Mononuclear cell (primary cell): ENCODE results near the gene EGF. TPM values are rescaled to one million over a fixed set of nuclear protein-coding genes. Genes with fewer than 3 reads are reported as not detected.
"Not testable (repeated sequence)": the region's sequence is repeated elsewhere in the genome, so short reads cannot be mapped to it uniquely, and the experiment has no call there.

Experiments used
- H3K27me3 ChIP-seq: 2 replicates; pipeline ENCODE4 v1.6.0; 2011; ENCODE audit warnings: low read length, control low read depth; ENCODE audit not compliant: insufficient read depth
- H3K4me1 ChIP-seq: 2 replicates; pipeline ENCODE4 v1.5.1; 2011; ENCODE audit warnings: mild to moderate bottlenecking, low read length, control low read depth; ENCODE audit not compliant: insufficient read depth
- H3K4me3 ChIP-seq: 2 replicates; pipeline ENCODE4 v1.5.1; 2011; ENCODE audit warnings: mild to moderate bottlenecking, low read length, moderate library complexity
- H3K9me3 ChIP-seq: 2 replicates; pipeline ENCODE4 v1.5.1; 2011; ENCODE audit warnings: low read depth, mild to moderate bottlenecking, control low read depth, low read length
- total RNA-seq: library from RNA; depleted of rRNA; stranded (reverse); fragments of >200 nt; gene quantifications from one replicate; pipeline ENCODE4 v1.2.3, GENCODE V29; 2012

Gene EGF
- total RNA-seq, 1 donor, result 7.5 TPM

DNA sequence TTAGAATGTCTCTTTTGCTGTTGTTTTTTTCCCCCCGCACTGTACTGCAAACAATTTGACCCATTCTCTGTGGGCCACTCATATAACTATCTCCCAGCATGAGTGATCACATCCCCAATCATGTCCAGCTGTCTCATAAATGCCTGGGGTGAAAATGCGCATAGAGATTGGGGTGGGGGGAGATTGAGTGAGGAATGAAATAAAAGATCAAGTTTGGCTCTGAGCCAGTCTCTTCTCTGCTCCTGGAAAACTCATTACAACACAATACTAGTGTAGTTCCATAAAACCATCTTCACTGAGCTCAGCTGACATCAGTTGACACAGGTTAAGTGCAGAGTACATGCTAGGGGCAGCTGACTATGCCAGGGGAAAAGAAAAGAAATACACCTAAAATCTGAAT, 96.9 kb downstream of the EGF start:
- Histone ChIP-seq H3K27me3 (peaks cover 9% of the 10 kb centered on the region), H3K4me1 (no peaks in the 10 kb centered on the region), H3K4me3 (no peak overlapping the region), H3K9me3 (no peaks in the 10 kb centered on the region)

DNA sequence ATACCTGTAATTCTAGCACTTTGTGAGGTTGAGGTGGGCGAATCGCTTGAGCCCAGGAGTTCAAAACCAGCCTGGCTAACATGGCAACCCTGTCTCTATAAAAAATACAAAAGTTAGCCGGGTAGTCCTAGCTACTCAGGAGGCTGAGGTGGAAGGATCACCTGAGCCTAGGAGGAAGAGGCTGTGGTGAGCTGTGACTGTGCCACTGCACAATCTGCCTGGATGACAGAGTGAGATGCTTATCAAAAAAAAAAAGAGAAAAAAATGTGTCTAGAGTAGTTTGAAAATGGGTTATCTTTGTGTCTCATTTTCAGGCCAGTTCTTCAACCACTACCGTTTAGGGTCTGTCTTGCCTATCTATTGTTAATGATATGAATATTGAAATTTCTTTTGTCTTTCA, 98.1 kb downstream of the EGF start:
- Histone ChIP-seq H3K9me3 (no peaks in the 10 kb centered on the region), H3K27me3 (peaks cover 9% of the 10 kb centered on the region), H3K4me3 (no peak overlapping the region), H3K4me1 (no peaks in the 10 kb centered on the region)

DNA sequence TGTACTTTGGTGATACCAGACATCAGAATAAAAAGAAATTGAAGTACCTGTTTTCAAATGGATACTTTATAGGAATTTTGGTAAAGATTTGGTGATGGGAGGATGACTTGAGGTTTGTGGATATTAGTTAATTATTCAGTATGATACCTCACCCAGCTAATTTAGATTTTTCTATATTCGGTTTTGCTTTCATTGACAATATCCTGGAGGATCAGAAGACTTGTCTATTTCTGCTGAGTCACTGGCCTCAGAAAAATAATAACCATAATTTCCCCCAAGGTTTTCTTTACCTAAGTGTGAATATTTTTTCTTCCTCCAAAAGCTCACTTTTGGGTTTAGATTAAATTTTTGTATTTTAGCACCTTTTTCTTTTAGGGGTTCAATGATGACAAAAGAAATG, 100.2 kb downstream of the EGF start:
- Histone ChIP-seq H3K27me3 (peaks cover 9% of the 10 kb centered on the region), H3K4me3 (no peak overlapping the region), H3K9me3 (no peaks in the 10 kb centered on the region), H3K4me1 (no peaks in the 10 kb centered on the region)

DNA sequence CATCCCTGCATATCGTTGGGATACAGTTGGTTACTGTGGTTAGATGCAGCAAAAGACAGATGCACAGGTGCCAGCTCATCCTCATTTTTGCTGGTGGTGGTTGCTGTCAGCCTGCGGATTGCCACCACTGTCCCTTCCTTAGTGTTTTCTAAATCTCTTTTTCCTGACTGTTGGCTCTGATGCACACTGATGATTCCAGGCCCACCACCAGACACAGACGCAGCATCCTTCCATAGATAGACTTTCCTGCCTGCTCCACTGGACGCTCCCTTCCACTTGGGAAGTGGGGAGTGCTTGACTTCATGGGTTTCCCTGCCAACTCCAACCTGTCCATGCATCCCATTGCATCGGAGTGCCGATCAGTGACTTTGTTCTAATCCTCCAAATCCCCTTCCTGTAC, 101.5 kb downstream of the EGF start:
- peaks cover 9% of the 10 kb centered on the region for H3K27me3 ChIP-seq
- no peaks in the 10 kb centered on the region for H3K4me1 ChIP-seq
- no peaks in the 10 kb centered on the region for H3K9me3 ChIP-seq
- no peak overlapping the region for H3K4me3 ChIP-seq

DNA sequence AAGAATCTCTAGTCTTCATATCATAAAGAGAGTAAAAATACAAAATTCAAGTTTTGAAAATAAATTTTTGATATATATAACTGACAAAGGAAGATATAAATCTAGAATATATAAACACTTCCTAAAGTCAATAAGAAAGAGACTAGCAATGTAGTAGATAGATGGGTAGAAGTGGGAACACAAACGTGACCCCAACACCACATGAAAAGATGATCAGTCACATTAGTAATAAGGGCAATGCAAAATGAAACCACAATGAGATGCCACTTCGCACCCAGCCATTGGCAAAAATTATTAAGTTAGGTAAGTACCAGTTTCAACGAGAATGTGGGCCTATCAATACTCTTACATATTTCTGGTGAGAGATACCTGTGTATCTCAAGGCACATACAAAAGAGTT, 106.5 kb downstream of the EGF start:
- Histone ChIP-seq H3K9me3 (no peaks in the 10 kb centered on the region), H3K4me3 (no peak overlapping the region), H3K27me3 (peaks cover 11% of the 10 kb centered on the region), H3K4me1 (no peaks in the 10 kb centered on the region)

DNA sequence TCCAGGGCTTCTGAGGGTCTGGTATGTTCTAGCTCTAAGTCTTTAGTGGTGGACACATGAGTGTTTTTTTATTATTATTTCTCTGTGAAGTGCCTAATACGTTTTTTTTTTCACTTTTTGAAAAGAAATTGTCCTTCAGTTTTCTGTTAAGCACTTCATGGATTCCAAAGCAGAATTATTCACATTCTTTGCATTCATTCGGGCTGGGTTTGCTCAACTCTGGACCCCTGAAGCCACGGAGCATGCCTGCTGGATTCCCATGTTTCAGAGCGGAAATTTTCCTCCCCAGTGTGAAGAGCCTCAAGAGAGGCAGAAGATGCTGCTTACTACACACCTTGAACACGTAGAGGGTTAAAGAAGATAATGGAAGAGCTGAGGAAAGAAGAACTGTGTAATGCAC, 107.5 kb downstream of the EGF start:
- Histone ChIP-seq H3K4me3 (no peak overlapping the region), H3K4me1 (no peaks in the 10 kb centered on the region), H3K9me3 (no peaks in the 10 kb centered on the region), H3K27me3 (peaks cover 13% of the 10 kb centered on the region)

DNA sequence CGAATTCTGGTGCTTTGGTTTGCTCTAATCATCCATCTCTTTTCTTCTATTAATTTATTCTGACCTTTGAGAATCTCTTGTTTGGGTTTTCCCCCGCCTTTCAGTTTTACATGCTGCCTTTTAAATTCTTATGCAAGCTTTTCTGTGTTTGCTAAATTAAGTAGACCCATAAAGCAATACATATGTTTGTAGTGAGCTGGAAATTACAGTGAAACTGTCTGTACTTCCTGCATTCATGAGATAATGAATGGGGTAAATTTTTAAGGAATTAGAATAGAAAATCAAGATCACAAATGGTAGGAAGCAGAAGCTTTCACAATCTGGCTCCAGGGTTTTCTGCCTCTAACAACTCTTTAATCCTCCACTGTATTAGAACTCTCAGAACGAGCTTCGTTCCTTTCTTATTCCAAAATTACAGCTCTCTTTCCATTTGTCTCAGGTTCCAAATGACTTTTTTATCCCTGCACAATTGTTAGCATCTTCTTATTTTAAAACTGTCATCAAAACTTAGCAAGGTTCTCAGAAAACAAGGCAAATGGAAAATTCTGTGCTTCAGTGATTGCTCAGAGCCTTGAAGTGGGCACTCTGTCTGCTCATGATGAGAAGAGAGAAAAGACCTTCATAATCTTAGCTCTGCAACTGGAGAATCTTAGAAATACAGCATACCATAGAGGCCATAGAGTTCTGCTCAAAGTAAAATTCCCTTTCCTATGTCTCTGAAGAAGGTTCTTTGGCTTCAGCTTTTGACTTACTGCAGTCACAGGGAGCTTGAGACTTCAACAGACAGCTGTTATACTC, 108.2 kb downstream of the EGF start:
- H3K27me3 ChIP-seq, result peaks cover 15% of the 10 kb centered on the region
- H3K4me3 ChIP-seq, result no peak overlapping the region
- H3K9me3 ChIP-seq, result no peaks in the 10 kb centered on the region
- no peaks in the 10 kb centered on the region for H3K4me1 ChIP-seq

DNA sequence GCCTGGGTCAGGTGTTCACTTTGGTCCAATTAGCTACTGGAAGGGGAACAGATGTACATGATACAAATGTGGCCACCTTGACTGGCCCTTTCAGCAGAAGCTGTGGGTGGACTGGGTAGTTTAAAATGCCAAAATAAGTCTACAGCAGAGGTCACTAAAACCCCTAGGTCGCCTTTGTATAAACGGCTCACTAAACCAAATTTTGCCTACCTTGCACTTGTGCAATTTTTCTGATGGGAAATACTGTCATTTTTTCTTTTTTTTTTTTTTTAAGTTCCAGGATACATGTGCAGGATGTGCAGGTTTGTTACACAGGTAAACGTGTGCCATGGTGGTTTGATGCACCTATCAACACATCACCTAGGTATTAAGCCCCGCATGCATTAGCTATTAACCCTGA, 109.8 kb downstream of the EGF start:
- H3K4me1 ChIP-seq, result no peaks in the 10 kb centered on the region
- H3K4me3 ChIP-seq, result no peak overlapping the region
- peaks cover 30% of the 10 kb centered on the region for H3K27me3 ChIP-seq
- H3K9me3 ChIP-seq, result no peaks in the 10 kb centered on the region

DNA sequence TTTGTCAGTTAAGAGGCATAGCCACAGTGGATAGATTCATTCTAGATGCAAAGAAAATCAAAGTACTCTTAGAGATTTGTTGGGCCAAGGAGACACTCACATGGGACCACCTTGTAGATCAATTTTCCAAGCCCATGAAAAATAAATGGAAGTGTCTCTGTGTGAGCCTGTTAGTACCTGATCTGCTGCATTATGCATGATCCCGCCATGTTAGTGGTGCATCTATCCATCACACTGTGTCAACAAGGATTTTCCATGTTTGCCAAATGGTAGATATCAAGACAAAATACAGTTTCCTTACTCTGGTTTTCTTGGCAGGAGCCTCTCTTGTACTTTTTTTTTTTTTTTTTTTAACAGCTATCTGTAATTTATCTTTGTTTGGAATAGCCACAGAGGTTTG, 112.4 kb downstream of the EGF start:
- Histone ChIP-seq H3K4me1 (no peaks in the 10 kb centered on the region), H3K9me3 (no peaks in the 10 kb centered on the region), H3K27me3 (peaks cover 47% of the 10 kb centered on the region), H3K4me3 (no peak overlapping the region)

DNA sequence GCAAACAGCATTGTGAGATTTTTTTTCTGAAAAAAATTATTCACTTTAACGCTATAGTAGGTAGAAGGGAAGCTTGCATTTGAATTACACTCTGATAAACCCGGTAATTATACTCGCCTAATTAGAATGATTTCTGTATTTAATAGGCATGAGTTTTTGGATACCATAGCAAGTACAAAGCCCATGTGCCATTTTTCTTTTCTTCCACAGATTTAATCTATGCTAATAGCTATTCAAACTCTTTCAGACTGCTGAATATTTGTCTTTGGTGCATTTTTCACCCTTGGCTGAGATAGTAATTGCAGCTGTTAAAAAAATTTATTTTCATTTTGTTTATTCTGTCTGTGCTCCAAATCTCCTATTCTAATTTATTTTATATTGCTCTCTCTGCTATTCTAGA, 113.0 kb downstream of the EGF start:
- peaks cover 53% of the 10 kb centered on the region for H3K27me3 ChIP-seq

DNA sequence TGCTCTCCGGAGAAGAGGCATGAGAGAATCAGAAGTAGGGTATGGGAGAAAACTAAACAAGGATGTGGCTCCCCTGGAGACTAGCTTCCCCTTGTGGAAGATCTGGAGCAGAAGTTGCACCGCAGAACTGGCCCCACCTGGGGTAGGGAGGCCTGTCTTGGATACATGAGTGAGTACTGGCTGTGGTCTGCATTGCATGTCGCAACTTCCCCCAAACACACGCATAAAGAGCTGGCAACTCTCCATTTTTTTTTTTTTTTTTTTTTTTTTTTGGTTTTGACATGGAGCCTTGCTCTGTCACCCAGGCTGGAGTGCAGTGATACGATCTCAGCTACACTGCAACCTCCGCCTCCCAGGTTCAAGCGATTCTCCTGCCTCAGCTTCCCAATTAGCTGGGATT, 119.9 kb downstream of the EGF start:
- H3K4me3 ChIP-seq, result no peak overlapping the region
- peaks cover 29% of the 10 kb centered on the region for H3K4me1 ChIP-seq
- peaks cover 69% of the 10 kb centered on the region for H3K27me3 ChIP-seq
- H3K9me3 ChIP-seq, result no peaks in the 10 kb centered on the region

More for the DNA sequence above, 113.0 kb downstream of the EGF start:
- no peaks in the 10 kb centered on the region for H3K9me3 ChIP-seq
- no peak overlapping the region for H3K4me3 ChIP-seq
- H3K4me1 ChIP-seq, result no peaks in the 10 kb centered on the region

DNA sequence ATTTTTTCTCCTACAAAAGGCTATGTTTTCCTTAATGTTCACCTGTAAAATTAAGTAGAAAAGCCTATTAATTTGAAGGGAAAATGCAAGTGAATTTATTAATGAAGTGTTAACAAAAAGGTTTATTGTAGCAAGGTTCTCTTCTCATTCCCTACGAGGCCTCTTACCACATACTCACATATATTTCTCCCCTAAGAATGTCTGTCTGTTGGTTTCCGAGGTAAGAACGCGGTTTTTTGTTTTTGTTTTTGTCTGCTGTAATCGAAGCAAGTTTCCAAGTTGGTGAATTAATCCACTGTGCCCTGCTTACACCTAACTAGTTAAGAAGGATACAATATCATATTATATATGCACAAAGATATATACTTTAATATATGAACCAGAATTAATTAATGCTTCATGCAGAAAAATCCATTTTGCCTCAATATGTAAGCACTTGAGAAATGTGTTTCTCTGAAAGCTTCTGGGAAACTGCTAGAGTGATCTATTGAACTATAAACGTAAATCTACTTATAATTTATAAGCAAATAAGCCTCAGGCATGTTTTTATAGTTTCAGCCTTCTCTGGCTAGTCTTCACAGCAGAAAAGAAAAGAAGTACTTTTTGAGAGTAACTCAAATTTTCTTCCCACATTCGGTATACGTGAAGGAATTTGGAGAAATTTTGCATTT, 120.8 kb downstream of the EGF start:
- no peak overlapping the region for H3K4me3 ChIP-seq
- peaks cover 29% of the 10 kb centered on the region for H3K4me1 ChIP-seq
- peaks cover 77% of the 10 kb centered on the region for H3K27me3 ChIP-seq
- H3K9me3 ChIP-seq, result no peaks in the 10 kb centered on the region

DNA sequence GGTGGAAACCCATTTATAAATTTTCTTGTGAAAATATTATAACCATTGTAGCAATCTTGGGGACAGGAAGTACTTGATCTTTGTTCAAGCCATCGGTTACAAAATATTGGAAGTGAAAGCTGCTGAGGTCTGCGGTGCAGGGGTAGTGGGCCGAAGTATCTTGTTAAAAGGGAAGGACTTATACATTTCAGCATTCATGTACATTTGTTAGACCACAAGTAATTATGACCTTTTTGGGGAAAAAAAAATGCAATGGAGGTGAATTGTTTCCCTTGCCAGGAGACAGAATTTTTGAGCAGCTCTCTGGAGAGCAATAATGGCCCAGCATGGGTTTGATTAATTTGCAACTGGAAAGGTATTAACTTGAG, 121.3 kb downstream of the EGF start:
- no peaks in the 10 kb centered on the region for H3K9me3 ChIP-seq
- H3K27me3 ChIP-seq, result peaks cover 76% of the 10 kb centered on the region
- H3K4me3 ChIP-seq, result no peak overlapping the region
- H3K4me1 ChIP-seq, result peaks cover 29% of the 10 kb centered on the region

DNA sequence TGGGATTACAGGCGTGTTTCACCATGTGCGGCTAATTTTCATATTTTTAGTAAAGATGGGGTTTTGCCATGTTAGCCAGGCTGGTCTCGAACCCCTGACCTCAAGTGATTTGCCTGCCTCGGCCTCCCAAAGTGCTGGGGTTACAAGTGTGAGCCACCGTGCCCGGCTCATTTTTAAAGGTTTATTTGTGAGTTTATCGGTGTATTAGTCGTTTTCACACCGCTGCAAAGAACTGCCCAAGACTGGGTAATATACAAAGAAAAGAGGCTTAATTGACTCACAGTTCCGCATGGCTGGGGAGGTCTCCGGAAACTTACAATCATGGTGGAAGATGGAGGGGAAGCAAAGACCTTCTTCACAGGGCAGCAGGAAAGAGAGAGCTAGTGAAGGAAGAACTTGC, 126.5 kb downstream of the EGF start:
- not testable (repeated sequence) for H3K4me3 ChIP-seq, H3K9me3 ChIP-seq, H3K4me1 ChIP-seq
- H3K27me3 ChIP-seq, result peaks cover 86% of the 10 kb centered on the region

DNA sequence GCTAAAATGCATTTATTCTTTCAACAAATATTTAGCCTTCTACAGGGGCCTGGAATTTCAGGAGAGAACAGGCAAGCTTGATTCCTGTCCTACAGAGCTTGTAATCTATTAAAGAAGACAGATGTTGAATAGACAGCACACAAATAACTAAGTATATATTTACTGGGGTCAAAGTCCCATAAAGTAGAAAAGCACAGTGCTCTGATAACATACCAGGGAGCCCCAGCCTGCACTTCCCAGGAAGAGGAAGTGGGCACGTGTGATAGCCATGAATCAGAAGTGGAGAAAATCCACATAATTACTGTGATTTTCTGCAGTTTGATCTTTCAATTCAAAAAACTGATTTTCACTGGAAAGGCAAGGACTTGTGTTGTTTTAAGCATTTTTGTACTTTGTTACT, 129.1 kb downstream of the EGF start:
- Histone ChIP-seq H3K4me3 (no peak overlapping the region), H3K9me3 (no peaks in the 10 kb centered on the region), H3K4me1 (no peaks in the 10 kb centered on the region), H3K27me3 (peaks cover 74% of the 10 kb centered on the region)
